HG03571 (cell line): ENCODE data around the gene FOXS1.
"Not testable (repeated sequence)": the region's sequence is repeated elsewhere in the genome, so short reads cannot be mapped to it uniquely, and the experiment has no call there.

Experiments
- ATAC-seq: cut with Tn5 transposase; IDR thresholded peaks from one replicate; pipeline ENCODE4 v1.9.1; 2021; ENCODE audit not compliant: unreplicated experiment

The FOXS1 gene

DNA sequence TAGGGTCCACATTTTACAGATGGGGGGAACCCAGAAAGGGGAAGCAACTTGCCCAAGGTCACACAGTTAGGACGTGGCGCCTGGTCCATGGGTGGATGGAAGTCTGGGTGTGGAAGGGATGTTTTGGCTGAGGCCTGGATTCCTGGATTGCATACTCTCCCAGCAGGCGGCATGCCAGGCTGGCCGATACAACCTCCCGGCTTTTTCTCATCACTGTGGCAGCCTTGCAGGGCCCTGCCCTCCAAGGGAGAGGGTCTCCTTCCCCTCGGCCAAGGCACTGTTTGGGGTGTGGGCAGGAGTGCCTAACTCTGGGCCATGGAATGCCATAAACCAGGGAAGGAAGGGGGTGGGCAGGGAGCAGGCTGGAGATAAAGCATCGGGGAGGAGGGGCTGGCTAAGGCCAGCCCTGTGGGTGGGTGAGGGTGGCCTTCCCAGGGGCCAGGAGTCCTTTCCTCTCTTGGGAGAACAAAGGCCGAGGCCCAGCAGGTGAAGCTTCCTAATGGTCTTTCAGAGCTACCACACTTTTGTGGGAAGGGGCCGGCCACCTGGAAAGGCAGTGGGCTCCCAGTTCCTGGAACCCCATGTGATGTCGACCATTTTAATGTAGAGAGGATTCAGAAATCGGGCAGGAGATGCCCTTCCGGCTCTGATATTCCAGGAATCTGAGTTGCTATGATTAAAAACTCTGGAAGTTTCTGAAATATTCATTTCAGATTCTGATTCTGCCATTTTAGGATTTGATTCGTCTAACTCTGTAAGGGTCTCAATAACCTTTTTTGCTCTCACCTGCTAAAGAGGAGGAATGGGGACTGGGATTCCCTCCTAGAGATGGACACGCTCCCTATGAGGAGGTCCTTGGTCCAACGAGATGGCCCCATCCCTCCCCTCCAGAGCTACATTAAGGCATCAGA is 4.2 kb downstream of the FOXS1 start:
- ATAC-seq, result no peak

DNA sequence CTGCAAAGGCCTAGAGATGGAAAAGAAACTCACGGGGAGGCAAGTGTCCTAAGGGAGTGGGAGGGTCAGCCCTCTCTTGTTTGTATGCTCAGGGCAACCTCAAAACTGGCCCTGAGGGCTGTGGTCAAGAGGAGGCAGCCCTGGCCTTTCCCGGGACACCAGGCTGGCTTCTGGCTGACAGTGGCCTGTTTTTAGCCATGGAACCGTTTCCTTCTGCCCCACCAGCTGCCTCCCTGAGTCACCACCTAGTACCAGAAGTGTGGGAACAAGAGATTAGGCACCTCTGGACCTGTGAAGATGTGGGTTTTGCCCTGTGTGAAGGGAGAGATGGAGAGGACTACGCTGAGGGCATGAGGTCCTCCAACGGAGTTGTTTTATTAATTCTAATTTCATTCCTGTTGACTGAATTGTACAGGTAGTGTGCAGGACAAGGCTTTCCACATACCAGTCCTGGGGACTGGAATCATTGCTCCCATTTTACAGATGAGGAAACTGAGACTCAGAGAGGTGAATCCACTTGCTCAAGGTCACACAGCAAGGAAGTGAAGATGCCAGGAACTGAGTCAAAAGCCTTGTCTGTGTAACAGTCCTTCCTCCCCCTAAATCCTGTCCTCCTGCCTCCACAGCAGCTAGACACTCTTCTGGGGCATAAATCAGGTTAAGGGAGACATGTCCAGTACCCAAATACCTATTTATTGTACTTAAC is 5.5 kb downstream of the FOXS1 start:
- no peak for ATAC-seq

DNA sequence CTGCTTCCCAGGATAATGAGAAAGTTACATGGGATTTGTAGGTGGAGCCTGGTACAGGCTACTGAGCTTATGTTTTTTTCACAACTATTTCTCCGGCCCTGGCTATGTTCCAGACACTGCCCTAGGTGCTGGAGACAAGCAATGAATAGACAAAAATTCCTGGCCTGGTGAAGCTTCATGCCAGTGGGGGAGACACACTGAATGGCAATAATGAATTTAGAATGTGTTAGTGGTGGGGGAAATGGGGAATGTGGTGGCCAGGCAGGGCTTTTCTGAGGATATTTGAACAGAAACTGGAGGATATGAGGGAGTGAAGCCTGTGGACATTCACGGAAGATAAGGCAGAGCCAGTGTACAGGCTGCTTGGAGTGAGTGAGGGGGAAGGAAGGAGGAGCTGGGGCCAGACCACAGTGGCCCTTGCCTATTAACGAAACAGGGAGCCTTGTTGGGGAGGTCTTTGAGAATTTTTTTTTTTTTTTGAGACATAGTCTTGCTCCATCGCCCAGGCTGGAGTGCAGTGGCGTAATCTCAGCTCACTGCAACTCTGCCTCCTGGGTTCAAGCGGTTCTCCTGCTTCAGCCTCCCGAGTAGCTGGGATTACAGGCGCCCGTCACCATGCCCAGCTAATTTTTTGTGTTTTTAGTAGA is 6.6 kb downstream of the FOXS1 start:
- no peak for ATAC-seq

DNA sequence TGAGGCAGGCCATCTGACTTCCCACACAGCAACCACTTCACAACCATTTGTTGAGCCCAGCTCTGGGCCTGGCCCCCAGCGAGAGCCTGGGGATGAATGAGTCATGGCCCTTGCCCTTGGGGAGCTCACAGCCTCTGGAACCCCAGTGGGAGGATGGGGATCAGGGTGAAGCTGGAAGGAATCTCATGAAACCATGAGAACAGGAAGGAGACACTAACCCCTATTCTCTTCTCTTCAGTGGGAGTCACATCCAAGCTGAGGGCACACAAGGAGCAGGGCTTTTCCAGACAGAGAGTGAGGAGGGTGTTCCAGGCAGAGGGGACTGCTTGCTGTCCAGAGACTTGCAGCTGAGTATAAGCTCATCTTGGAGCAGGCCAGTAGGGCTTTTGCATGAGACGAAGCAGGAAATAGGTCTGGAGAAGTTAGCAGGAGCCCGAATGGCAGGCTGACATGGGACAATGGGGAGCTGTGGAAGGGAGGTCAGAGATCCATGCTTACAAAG is 7.5 kb downstream of the FOXS1 start:
- ATAC-seq, result no peak

DNA sequence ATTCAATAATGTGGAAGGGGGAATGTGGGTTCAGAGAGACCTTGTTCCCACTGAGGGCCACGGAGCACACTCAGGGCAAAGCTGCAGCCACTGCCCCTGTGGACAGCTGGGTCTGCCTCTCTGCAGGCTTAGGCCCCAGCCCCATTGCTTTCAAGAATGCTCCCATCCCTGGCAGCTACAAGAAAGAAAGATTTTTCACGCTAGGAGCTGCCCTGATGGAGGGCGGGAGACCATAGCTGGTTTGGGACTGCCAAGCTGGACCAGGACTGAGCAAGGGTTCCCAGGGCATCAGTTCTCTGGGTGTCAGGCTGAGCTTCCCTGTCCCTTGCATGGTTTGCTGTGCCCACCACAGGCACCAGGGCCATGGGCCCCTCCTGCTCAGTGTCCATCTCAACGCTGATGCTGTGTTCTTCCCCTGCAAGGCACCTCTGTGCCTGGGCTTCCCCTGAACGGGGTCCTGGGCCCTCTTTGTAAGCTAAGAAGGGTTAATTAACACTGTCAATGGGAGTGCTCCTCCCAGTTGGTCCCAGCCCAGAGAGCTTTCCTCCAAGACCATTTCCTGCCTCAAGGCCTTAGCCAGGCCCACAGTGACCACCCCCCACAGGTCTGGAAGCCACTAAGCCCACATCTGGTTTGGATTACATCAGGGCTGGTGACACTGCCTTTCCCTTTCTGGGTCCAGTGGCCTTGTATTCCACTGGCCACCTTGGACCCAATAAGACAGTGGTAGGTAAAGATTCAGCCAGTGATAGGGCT is 8.4 kb downstream of the FOXS1 start:
- ATAC-seq, result no peak

DNA sequence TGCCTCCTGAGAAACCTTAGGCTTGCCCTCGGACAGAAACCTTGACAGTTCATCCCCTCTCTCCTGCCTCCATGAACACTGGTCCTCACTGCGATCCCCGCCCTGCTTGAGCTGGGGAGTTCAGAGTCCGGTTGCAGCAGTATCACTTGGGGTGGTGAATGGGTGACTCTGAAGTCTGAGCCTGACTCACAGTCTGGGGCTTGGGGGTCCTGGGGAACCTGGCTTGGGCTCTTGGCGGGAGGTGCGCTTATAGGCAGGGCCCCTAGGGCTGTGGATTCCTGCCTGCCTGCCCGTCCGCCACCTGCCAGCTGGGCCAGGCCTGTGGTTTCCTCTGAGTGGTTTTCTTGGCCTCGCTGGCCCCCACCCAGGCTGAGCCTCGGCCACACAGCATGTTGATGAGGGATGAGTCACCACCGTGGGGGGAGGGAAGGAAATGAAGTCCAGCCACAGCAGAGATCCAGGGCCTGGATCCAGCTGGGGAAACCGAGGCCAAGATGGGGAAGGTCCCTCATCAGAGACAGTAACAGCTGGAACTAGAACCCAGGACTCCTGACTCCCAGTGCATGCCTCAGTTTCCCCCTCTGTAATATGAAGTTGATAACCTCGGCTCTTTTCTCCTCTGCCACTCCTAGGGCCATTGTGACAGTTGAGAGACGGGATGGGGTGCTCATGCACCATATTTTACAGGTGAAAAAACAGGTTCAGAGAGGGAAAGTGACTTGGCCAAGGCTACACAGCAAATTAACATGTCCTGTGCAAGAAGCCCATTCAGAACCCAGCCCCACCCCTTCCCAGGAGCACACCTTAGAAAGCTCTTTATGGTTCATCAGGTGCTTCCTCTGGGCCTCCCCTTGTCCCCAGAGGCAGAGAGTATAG is 9.2 kb downstream of the FOXS1 start:
- ATAC-seq, result peak; percentile 47

DNA sequence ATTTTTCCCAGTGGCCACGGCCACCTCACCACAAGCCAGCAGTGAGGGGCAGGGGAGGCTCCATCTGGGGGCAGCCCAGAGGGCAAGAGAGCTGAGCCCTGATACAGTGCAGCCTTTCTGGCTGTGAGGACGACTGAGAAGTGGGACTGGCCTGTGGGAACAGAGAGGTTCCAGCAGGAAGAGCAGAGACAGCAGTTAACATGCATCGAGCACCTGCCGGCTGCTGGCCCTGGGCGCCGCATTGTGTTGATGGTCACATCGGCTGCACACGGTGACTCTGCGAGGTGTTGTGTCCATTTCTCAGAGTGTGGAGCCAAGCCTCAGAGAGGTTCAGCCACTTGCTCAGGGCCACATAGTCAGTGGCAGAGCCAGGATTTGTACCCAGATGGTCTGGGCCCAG is 9.8 kb downstream of the FOXS1 start:
- no peak for ATAC-seq

DNA sequence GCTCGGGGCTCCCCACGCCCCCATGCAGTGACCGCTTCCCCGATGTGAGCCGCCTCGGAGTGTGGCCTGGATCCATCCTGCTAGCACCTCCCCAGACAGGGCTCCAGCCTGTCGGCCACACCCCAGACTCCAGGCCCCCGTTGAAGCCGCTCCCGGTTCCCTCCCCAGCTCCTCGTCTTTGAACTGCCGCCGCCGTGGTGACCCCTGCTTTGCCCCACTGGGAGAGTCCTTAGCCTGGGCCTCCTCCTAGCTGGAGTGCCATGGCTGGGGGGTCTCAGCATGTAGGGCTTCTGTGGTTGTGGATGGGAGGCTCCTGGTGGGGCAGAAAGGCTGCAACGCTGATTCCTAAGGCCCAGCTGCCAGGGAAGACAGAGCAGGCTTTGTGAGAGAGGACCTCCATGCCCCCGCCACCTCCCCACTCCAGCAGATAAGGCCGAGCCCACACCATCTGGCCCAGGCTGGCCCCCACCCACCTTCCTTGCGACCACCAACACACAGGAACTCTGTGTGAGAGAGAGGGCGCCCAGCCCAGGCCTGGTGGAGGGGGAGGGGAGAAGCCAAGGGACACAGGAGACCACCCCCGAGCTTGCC is 11.4 kb downstream of the FOXS1 start:
- no peak for ATAC-seq

DNA sequence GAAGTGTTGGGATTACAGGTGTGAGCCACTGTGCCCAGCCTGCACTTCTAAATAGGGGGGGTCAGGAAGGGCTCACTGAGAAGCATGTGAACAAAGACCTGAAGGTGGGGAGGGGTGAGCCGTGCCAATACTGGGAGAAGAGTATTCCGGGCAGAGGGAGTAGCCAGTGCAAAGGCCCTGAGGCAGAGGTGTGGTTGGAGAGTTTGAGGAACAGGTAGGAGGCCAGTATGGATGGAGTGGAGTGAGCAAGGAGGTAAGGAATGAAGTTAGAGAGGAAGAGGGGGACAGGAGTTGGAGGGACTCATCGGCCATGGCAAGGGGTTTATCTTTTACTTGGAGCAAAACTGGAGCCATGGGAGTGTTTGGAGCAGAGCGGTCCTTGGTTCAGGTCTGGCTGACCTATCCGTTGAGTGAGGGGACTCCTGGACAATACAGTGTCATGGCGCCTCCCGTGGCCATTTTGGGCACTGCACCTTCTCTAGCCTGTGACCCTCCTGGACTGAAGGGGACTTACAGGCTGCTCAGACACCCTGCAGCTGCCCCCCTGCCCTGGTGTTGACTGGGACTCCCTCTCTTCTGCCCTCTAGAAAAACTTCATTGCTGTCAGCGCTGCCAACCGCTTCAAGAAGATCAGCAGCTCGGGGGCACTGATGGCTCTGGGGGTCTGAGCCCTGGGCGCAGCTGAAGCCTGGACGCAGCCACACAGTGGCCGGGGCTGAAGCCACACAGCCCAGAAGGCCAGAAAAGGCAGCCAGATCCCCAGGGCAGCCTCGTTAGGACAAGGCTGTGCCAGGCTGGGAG is 12.1 kb downstream of the FOXS1 start:
- no peak for ATAC-seq

DNA sequence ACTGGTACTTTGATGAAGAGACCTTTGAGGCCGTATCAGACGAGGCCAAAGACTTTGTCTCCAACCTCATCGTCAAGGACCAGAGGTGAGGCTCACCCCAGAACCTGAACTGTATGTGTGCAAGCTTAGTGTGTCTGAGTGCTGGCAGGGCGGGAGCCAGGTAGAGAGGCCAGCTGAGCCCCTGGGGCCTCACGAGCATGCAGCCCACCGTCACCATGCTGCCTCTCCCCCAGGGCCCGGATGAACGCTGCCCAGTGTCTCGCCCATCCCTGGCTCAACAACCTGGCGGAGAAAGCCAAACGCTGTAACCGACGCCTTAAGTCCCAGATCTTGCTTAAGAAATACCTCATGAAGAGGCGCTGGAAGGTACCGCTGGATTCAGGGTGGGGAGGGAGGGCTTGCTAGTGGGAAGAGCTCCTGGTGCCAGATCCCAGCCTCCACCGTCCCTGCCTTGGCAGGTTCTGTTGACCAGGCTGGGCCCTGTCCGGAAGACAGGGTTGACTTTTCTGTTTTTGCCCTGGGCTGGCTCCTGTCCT is 13.6 kb downstream of the FOXS1 start:
- no peak for ATAC-seq

DNA sequence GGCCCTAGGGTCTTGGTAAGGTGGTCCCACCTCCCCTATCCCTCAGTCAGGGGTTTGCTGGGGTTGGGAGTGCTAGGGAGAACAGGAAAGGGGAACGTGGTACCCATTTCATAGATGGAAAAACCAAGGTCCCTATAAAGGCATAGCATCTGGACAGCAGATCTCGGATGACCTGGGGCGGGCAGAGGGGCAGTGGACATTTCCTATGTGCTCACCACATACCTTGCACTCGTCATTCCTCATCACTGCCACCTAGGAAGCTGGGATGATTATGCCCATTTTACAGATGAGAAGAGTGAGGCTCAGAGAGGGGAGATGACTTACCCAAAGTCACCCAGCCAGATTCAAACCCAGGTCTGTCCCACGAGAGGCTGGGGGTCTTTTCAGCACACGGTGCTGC is 14.2 kb downstream of the FOXS1 start:
- no peak for ATAC-seq

DNA sequence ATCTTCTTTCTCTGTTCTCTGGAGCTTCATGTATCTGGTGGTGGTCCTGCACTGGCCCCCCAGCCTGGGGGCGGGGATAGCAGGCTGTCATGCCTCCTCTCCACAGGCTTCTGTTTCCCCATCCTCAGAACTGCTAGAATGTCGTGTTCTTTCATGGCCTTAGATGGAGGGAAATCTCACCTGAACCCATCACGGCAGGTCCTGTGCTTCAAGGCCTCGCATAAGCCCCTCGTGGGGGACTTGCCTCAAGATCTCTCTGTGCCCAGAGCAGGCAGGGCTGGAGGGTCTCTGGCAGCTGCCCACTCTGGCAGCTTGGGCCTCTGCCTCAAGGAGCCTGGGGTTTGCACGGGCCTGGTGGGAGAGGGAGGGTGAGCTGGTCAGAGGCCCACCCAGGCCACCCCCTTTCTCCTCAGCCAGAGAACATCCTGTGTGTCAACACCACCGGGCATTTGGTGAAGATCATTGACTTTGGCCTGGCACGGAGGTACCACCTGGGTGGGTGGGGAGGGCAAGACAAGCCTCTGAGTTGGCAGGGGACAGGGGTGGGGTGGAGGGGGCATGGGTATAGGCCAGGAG is 14.9 kb downstream of the FOXS1 start:
- no peak for ATAC-seq

DNA sequence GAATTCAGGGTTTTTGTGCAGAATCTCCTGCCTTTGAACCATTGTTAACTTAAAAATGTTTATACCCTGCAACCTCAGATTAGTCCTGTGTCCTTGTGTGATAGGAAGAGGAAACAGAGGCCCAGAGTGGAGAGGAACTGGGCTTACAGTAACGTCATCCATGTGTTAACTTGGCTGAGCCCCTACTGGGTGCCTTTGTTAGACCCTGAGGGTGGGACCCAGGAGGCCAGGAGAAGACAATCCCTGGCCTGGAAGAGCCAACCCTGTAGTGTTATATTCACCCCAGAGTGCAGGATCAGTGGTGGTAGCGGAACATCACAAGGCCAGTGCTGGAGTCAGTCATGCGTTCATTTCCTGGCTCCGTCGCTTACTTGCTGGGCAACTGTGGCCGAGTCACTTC is 15.7 kb downstream of the FOXS1 start:
- no peak for ATAC-seq

DNA sequence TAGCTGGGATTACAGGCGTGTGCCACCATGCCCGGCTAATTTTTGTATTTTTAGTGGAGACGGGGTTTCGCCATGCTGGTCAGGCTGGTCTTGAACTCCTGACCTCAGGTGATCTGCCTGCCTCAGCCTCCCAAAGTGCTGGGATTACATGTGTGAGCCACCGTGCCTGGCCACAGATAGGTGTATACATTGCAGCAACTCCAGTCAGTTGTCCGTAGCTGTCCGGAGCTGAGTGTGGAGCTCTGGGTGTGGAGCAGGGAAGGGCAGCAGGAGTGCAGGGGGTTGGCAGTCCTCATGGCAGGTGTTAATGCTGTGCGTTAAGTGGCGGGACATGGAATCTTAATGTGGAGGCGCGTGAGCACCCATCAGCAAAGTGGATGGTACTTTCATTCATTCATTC is 17.4 kb downstream of the FOXS1 start:
- not testable (repeated sequence) for ATAC-seq

DNA sequence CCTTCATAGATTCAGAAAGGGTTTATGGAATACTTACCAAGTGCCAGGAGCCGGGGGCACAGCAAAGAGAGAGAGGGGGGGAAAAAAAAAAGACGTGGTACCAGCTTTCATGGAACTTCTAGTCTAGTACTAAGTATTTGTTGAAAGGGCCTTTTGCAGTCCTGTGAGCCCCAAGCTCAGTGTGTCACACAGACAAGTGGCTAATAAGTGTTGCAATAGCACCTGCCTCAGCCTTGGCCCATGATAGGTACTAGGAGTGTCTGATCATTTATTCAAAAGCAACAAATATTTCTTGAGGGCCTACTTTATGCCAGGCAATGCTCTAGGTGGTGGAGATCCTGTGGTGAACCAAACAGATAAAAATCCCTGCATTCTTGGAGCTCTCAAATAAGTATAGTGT is 18.3 kb downstream of the FOXS1 start:
- no peak for ATAC-seq

DNA sequence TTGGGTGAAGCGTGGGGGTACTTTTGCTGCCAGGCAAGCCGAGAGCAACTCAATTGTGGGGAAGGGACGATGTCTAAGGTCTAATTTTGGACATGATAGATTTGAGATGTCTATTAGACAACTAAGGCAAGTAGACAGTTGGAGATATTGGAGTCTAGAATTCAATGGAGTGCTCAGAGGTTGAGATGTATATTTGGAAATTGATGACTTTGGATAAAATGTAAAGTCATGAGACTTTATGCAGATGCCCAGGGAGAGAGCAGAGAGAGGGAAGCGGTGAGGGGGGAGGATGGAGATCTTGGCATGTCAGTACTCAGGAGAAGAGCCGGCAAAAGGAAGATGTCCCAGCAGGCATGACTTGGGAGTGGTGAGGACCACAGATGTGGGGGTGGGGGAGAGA is 19.3 kb downstream of the FOXS1 start:
- no peak for ATAC-seq

DNA sequence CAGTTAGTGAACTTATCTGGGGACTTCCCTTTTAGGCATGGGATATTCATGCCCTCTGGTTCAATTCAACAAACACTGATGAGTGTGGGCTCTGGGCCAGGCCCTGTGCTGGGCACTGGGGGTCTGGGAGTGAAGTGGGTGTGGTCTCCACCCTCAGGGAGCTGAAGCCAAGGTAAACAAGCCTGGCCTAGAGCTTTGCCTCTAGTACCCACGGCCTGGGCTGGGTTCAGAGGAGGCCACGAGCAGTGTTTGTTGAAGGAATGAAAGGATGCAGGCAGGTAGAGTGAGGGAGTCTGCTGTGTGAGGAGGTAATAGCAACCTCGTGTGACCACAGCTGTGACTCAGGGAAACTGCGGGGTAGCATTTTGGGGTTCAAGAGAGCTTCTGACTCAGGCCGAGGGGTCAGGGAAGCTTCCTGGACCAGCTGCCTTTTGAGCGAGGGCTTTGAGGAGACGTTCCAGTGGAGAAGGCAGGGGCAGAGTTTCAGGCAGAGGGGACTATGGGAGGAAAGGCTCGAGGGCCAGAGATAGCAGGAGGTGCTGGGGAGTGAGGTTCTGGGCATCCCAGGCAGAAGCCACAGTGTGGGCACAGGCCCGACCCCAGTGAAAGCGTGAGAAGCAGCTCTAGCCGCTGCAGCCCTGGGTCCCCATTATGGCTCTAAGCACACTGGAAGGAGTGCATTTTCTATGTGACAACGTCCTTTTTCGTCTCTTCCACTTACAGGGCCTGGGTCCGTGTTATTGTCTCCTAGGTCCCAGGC is 20.7 kb downstream of the FOXS1 start:
- ATAC-seq, result no peak

DNA sequence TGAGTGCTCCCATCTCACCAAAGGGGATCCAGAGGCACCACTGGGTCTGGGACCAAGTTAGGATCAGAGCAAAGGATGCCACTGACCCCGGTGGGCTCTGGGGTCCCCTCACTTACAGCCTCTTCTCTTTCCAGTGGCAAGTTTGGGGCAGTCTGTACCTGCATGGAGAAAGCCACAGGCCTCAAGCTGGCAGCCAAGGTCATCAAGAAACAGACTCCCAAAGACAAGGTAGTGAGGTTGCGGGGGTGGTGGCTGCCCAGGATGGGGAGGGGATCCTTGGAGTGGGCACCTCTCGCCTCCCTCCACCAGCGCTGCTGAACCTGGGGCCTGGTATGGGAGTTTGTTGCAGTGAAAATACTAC is 21.3 kb downstream of the FOXS1 start:
- no peak for ATAC-seq
